Measurements from ENCODE around the gene RNF11.

DNA sequence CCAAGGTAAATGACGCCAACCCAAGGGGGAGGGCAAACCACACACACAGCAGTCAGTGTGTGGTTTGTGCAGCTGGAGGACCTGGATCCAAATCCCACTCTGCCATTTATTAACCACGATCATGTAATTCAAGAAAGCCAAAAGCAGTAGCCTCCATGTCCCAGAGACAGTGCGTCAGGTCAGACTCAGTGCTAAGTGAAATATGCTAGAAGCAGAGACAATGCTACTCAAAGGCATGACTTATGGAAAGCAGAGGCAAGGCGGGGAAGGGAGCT is 80.7 kb downstream of the RNF11 start:
- no peak for TF ChIP-seq CTCF (IDR thresholded peaks at IDR 0.05)
- TF ChIP-seq EP300 (IDR thresholded peaks at IDR 0.05), result no peak

All from sigmoid colon (tissue), 4 donors.